PFSK-1 (cell line): ENCODE results near the gene IGSF3.

Experiments used
- POLR2AphosphoS5 ChIP-seq: IDR thresholded peaks from 2 replicates; pipeline ENCODE4 v1.6.1; 2012; ENCODE audit warnings: low read depth, mild to moderate bottlenecking, control low read depth, low read length, moderate library complexity
- REST ChIP-seq, 2 experiments: IDR thresholded peaks; 2 replicates each; pipeline versions ENCODE4 v1.6.1 to v1.8.0; 2011 to 2012; ENCODE audit warnings: low read depth in 2 of 2, low read length in 2 of 2, control low read depth in 1 of 2, inconsistent platforms in 1 of 2, mild to moderate bottlenecking in 1 of 2, moderate library complexity in 1 of 2; ENCODE audit not compliant: insufficient read depth in 1 of 2
- SIN3A ChIP-seq: IDR thresholded peaks from 2 replicates; pipeline ENCODE4 v1.6.1; 2012; ENCODE audit warnings: mild to moderate bottlenecking, low read length, moderate library complexity, borderline replicate concordance; ENCODE audit not compliant: insufficient read depth
- TAF1 ChIP-seq: IDR thresholded peaks from 2 replicates; pipeline ENCODE4 v1.6.1; 2012; ENCODE audit warnings: low read length, control low read depth, borderline replicate concordance; ENCODE audit not compliant: insufficient read depth

GRCh38 chr1:116710420-116711262 is 43.1 kb upstream of the IGSF3 start:
- TF ChIP-seq REST (IDR thresholded peaks at IDR 0.05; ENCODE audit: insufficient read depth in 1 of 2, low read depth in 2 of 2, low read length in 2 of 2) = no peak
- no peak for TF ChIP-seq TAF1
- TF ChIP-seq POLR2AphosphoS5 = no peak
- TF ChIP-seq SIN3A = no peak
